ENCODE measurements around the gene VAV2. TPM values are rescaled to one million over a fixed set of nuclear protein-coding genes. Genes with fewer than 3 reads are reported as not detected.

VAV2 gene
- total RNA-seq, 1 donor from 2014 or later, result 12.7 TPM

GRCh38 chr9:133800266-133800665 lies 191.9 kb downstream of the VAV2 start:
- no peak for DNase-seq (ENCODE audit: low spot score in 2 of 2)
- TF ChIP-seq CTCF (IDR thresholded peaks at IDR 0.05), result no peak
- Histone ChIP-seq H3K4me3 (no peak overlapping the region), H3K27ac (no peak overlapping the region), H3K27me3 (no peaks in the 10 kb centered on the region), H3K4me1 (no peaks in the 10 kb centered on the region), H3K36me3 (peaks cover 0 to 2% of the 10 kb centered on the region in 2 donors), H3K9me3 (no peaks in the 10 kb centered on the region)
- intact Hi-C loops (cut with DNase I), result no loop called here

- peaks cover 0 to 2% of the 10 kb centered on the region in 2 donors for H3K36me3 ChIP-seq
- no peaks in the 10 kb centered on the region for H3K4me1 ChIP-seq
- intact Hi-C loops (cut with DNase I), result no loop called here
- H3K27me3 ChIP-seq, result no peaks in the 10 kb centered on the region
- DNase-seq (ENCODE audit: low spot score in 2 of 2), result no peak
- no peak overlapping the region for H3K4me3 ChIP-seq
- no peak overlapping the region for H3K27ac ChIP-seq
- TF ChIP-seq CTCF (IDR thresholded peaks at IDR 0.05), result no peak
- H3K9me3 ChIP-seq, result no peaks in the 10 kb centered on the region
These were observed 192.4 kb downstream of the VAV2 start for GRCh38 chr9:133799716-133800115.

DNA sequence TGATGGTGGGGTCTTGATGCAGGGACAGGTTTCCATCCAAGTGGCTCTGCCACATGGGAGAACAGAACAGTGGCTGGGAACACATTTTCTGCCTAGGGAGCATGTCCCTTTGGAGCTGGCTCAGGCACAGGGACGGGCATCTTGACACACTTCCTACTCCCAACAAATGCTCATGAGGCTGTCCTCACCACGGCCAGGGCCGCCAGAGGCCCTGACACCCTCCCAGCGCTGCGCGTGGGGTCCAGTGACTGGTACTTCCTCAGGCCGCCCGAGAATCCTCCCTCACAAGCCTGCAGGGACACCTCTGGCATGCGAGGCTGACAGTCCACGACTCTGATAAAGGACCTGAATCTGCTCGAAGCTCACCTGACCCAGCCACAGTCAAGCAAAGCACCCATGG lies 193.0 kb downstream of the VAV2 start:
- H3K4me1 ChIP-seq, result no peaks in the 10 kb centered on the region
- no peak overlapping the region for H3K4me3 ChIP-seq
- no peak for TF ChIP-seq CTCF (IDR thresholded peaks at IDR 0.05)
- H3K27me3 ChIP-seq, result no peaks in the 10 kb centered on the region
- H3K27ac ChIP-seq, result no peak overlapping the region
- peaks cover 0 to 2% of the 10 kb centered on the region in 2 donors for H3K36me3 ChIP-seq
- H3K9me3 ChIP-seq, result no peaks in the 10 kb centered on the region
- intact Hi-C loops (cut with DNase I), result no loop called here
- no peak for DNase-seq (ENCODE audit: low spot score in 2 of 2)

- H3K27ac ChIP-seq, result no peak overlapping the region
- H3K36me3 ChIP-seq, result peaks cover 0 to 2% of the 10 kb centered on the region in 2 donors
- intact Hi-C loops (cut with DNase I), result no loop called here
These were observed 194.0 kb downstream of the VAV2 start for GRCh38 chr9:133798160-133798559.

GRCh38 chr9:133797406-133798105 lies 194.6 kb downstream of the VAV2 start:
- intact Hi-C loops (cut with DNase I), result no loop called here
- TF ChIP-seq CTCF (IDR thresholded peaks at IDR 0.05), result no peak
- no peak overlapping the region for H3K4me3 ChIP-seq

More at GRCh38 chr9:133798160-133798559, 194.0 kb downstream of the VAV2 start:
- TF ChIP-seq CTCF (IDR thresholded peaks at IDR 0.05), result no peak
- no peak for DNase-seq (ENCODE audit: low spot score in 2 of 2)
- H3K4me1 ChIP-seq, result peaks cover 0 to 3% of the 10 kb centered on the region in 2 donors
- no peak overlapping the region for H3K4me3 ChIP-seq
- no peaks in the 10 kb centered on the region for H3K27me3 ChIP-seq
- no peaks in the 10 kb centered on the region for H3K9me3 ChIP-seq

More at GRCh38 chr9:133797406-133798105, 194.6 kb downstream of the VAV2 start:
- DNase-seq (ENCODE audit: low spot score in 2 of 2), result no peak
- H3K4me1 ChIP-seq, result peaks cover 0 to 4% of the 10 kb centered on the region in 2 donors
- peaks cover 0 to 2% of the 10 kb centered on the region in 2 donors for H3K36me3 ChIP-seq
- no peaks in the 10 kb centered on the region for H3K9me3 ChIP-seq
- no peak overlapping the region for H3K27ac ChIP-seq
- no peaks in the 10 kb centered on the region for H3K27me3 ChIP-seq
